GM23248 (cell line): Measurements from ENCODE around the gene GAD2.

Experiments
- EZH2 ChIP-seq: fragments of 200-600 bp; sonication (generic); IDR thresholded peaks from 2 replicates; pipeline ENCODE4 v1.6.1; 2018; ENCODE audit warnings: antibody characterized with exemption, mild to moderate bottlenecking; ENCODE audit not compliant: insufficient read depth, poor library complexity, severe bottlenecking
- EZH2phosphoT487 ChIP-seq: fragments of 200-600 bp; sonication (generic); IDR thresholded peaks from 2 replicates; pipeline ENCODE4 v1.6.1; 2018; ENCODE audit warnings: antibody characterized with exemption, moderate library complexity, mild to moderate bottlenecking, low read depth; ENCODE audit not compliant: insufficient read depth

- TF ChIP-seq EZH2: no peak
- no peak for TF ChIP-seq EZH2phosphoT487
Measured at GRCh38 chr10:26331371-26331770, 114.8 kb downstream of the GAD2 start.
